CD4-positive, alpha-beta T cell (primary cell): ENCODE results near the gene ARFIP1. TPM values are rescaled to one million over a fixed set of nuclear protein-coding genes. Genes with fewer than 3 reads are reported as not detected.

Source experiments
- ATAC-seq: fragments of 200-7000 bp; cut with Tn5 transposase; one replicate; pipeline ENCODE4 v1.10.0; 2022; ENCODE audit warnings: mild to moderate bottlenecking; ENCODE audit not compliant: poor library complexity
- CTCF ChIA-PET: fragments of 350-600 bp; sonication (Branson Sonifier 250); formaldehyde crosslinking; loops from one replicate; lab custom pipeline; 2021; ENCODE audit warnings: antibody characterized with exemption, inconsistent platforms; lab: Charles Lee
- POLR2A ChIA-PET: fragments of 350-600 bp; sonication (Branson Sonifier 250); formaldehyde crosslinking; loops from one replicate; lab custom pipeline; 2021; ENCODE audit warnings: antibody characterized with exemption, inconsistent platforms; lab: Charles Lee
- DNase-seq, 14 experiments: peaks; one replicate each; pipeline ENCODE4 v3.0.0-alpha.2; 2013 to 2020; ENCODE audit warnings: mixed read lengths in 2 of 14
- H3K27ac ChIP-seq, 2 donors: one replicate each; pipeline versions ENCODE4 v1.5.1 to v1.7.0; 2013; ENCODE audit warnings: low read length in 2 of 2, low read depth in 1 of 2, mild to moderate bottlenecking in 1 of 2
- H3K27me3 ChIP-seq, 2 experiments: 1 replicate in 1 of 2; 2 replicates in 1 of 2; pipeline versions ENCODE4 v1.6.1 to v1.7.0; 2013; ENCODE audit warnings: low read length in 2 of 2, control low read depth in 1 of 2, mild to moderate bottlenecking in 1 of 2, moderate library complexity in 1 of 2; ENCODE audit not compliant: insufficient read depth in 2 of 2, control insufficient read depth in 1 of 2
- H3K36me3 ChIP-seq: one replicate; pipeline ENCODE4 v1.6.1; 2013; ENCODE audit warnings: low read length, control low read depth; ENCODE audit not compliant: insufficient read depth
- H3K4me1 ChIP-seq: one replicate; pipeline ENCODE4 v1.6.1; 2013; ENCODE audit warnings: low read length, control low read depth; ENCODE audit not compliant: insufficient read depth
- H3K4me3 ChIP-seq: one replicate; pipeline ENCODE4 v1.5.1; 2013; ENCODE audit warnings: mild to moderate bottlenecking, low read length, moderate library complexity
- H3K9me3 ChIP-seq, 2 experiments: 1 replicate in 1 of 2; 2 replicates in 1 of 2; pipeline versions ENCODE4 v1.6.1 to v1.7.0; 2013; ENCODE audit warnings: low read length in 2 of 2, mild to moderate bottlenecking in 2 of 2, control low read depth in 1 of 2, moderate library complexity in 1 of 2; ENCODE audit not compliant: control insufficient read depth in 1 of 2, insufficient read depth in 1 of 2
- H3K27ac Mint-ChIP-seq: one replicate; pipeline ENCODE4 v1.8.0; 2020; ENCODE audit warnings: mixed read lengths
- H3K27me3 Mint-ChIP-seq: one replicate; pipeline ENCODE4 v1.8.0; 2021; ENCODE audit warnings: mixed read lengths
- H3K36me3 Mint-ChIP-seq: one replicate; pipeline ENCODE4 v1.8.0; 2021; ENCODE audit warnings: low read depth, mixed read lengths
- H3K4me1 Mint-ChIP-seq: one replicate; pipeline ENCODE4 v1.8.0; 2021; ENCODE audit warnings: low read depth, mixed read lengths
- H3K4me3 Mint-ChIP-seq: one replicate; pipeline ENCODE4 v1.8.0; 2020; ENCODE audit warnings: mild to moderate bottlenecking, mixed read lengths
- H3K9me3 Mint-ChIP-seq: one replicate; pipeline ENCODE4 v1.8.0; 2020; ENCODE audit warnings: mixed read lengths
- CTCF ChIP-seq: fragments of 200-600 bp; IDR thresholded peaks from one replicate; pipeline ENCODE4 v1.8.0; 2022; ENCODE audit warnings: antibody characterized with exemption, mild to moderate bottlenecking
- intact Hi-C, 2 experiments: fragments of 100-400 bp; cut with DNase I in 1 of 2; cut with micrococcal nuclease in 1 of 2; formaldehyde crosslinking; loops; one replicate each; pipeline versions ENCODE4 v1.15.1 to v1.9.0; 2023 to 2025; cut with DNase I, micrococcal nuclease
- total RNA-seq, 174 experiments: library from RNA in 2 of 174; stranded (reverse) in 2 of 174; gene quantifications; one replicate each; pipeline ENCODE4 v1.2.3 and lab custom pipeline; 2021 to 2026

The ARFIP1 gene
- total RNA-seq, 2 experiments from 2014 or later = 2.6 to 3.0 TPM

DNA sequence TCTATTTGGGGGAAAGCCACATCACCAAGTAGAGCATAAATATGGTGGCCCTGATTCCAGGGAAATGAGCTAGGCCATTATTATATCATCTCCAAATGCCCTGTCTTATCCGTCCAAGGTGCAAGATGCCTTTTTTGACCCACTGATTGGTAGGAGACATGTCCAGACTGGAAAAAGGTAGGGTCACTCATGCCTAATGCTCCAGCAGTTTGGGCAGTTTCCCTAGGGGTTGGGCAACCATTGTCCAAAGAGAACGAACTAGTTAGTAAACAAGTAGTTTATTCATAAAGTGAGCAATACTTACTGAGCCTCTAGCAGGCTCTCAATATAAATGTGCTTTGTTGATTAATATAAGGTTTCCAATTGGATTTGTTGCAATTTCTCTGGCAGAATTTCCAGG is 162.6 kb downstream of the ARFIP1 start:
- Mint-ChIP-seq H3K4me3 (no peak overlapping the region), H3K36me3 (no peaks in the 10 kb centered on the region)
- CTCF ChIA-PET = no interaction called here

GRCh38 chr4:152943672-152944071 is 163.9 kb downstream of the ARFIP1 start:
- H3K4me1 ChIP-seq = no peaks in the 10 kb centered on the region
- peaks cover 13 to 14% of the 10 kb centered on the region in 2 experiments for H3K27me3 ChIP-seq
- H3K9me3 ChIP-seq = no peaks in the 10 kb centered on the region
- H3K4me3 ChIP-seq = no peak overlapping the region
- H3K27ac ChIP-seq = no peak overlapping the region
- Mint-ChIP-seq H3K27me3 (peaks cover 47% of the 10 kb centered on the region), H3K36me3 (no peaks in the 10 kb centered on the region), H3K4me3 (no peak overlapping the region), H3K9me3 (no peaks in the 10 kb centered on the region), H3K4me1 (peaks cover under 1% of the 10 kb centered on the region), H3K27ac (no peak overlapping the region)
- intact Hi-C loops = no loop called here
- ChIA-PET CTCF (no interaction called here), POLR2A (no interaction called here)
- H3K36me3 ChIP-seq = no peaks in the 10 kb centered on the region
- TF ChIP-seq CTCF = no peak
- ATAC-seq (no peak), DNase-seq (no peak)

More for the DNA sequence above, 162.6 kb downstream of the ARFIP1 start:
- peaks cover 10% of the 10 kb centered on the region for H3K4me1 Mint-ChIP-seq
- no peaks in the 10 kb centered on the region for H3K9me3 ChIP-seq
- peaks cover 8% of the 10 kb centered on the region for H3K4me1 ChIP-seq
- H3K36me3 ChIP-seq = no peaks in the 10 kb centered on the region
- DNase-seq = no peak
- H3K9me3 Mint-ChIP-seq = no peaks in the 10 kb centered on the region
- intact Hi-C loops = no loop called here
- no peak overlapping the region for H3K4me3 ChIP-seq
- POLR2A ChIA-PET = interaction anchor here (0.6 kb wide), 1 partner anchor 11 kb away, joined by 3 read pairs; no protein-coding TSS in a partner anchor
- ATAC-seq = no peak
- H3K27me3 Mint-ChIP-seq = peaks cover 50% of the 10 kb centered on the region
- no peak overlapping the region for H3K27ac Mint-ChIP-seq
- H3K27ac ChIP-seq = no peak overlapping the region
- peaks cover 23 to 25% of the 10 kb centered on the region in 2 experiments for H3K27me3 ChIP-seq
- TF ChIP-seq CTCF = no peak

- DNase-seq (no peak), ATAC-seq (no peak)
- Mint-ChIP-seq H3K4me3 (no peak overlapping the region), H3K4me1 (no peaks in the 10 kb centered on the region), H3K9me3 (no peaks in the 10 kb centered on the region), H3K36me3 (no peaks in the 10 kb centered on the region), H3K27me3 (peaks cover 39% of the 10 kb centered on the region), H3K27ac (no peak overlapping the region)
- H3K4me3 ChIP-seq = no peak overlapping the region
- H3K27me3 ChIP-seq = peaks cover 4% of the 10 kb centered on the region in 2 experiments
- no peak for TF ChIP-seq CTCF
- no peak overlapping the region for H3K27ac ChIP-seq
- intact Hi-C loops = no loop called here
- POLR2A ChIA-PET = no interaction called here
- H3K36me3 ChIP-seq = no peaks in the 10 kb centered on the region
- H3K9me3 ChIP-seq = no peaks in the 10 kb centered on the region
- CTCF ChIA-PET = no interaction called here
- no peaks in the 10 kb centered on the region for H3K4me1 ChIP-seq
Observed at GRCh38 chr4:152944666-152945320, 165.0 kb downstream of the ARFIP1 start.
